GM12872 (cell line): Measurements from ENCODE around the gene FOXO1.

Source experiments
- TF ChIP-seq, protein P1 (sequence below): IDR thresholded peaks from 3 replicates; pipeline ENCODE4 v1.5.1; 2011; ENCODE audit warnings: low read depth, mild to moderate bottlenecking, low read length, moderate library complexity; ENCODE audit not compliant: insufficient read depth

The FOXO1 gene

DNA sequence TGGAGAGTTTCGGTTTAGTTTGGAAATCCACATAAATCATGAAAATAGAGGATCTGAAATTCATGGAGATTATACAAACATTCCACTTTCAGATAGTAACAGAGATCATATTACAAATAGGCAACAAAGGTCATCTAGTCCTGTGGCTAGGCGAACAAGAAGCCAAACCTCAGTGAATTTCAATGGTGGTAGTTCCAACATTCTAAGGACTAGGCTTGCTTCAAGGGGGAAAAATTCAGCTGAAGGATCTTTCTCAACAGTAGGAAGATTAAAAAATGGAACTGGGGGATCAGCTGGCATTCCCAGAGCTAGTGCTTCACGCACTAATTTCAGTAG, 47.0 kb downstream of the FOXO1 start:
- TF ChIP-seq, protein P1, sequence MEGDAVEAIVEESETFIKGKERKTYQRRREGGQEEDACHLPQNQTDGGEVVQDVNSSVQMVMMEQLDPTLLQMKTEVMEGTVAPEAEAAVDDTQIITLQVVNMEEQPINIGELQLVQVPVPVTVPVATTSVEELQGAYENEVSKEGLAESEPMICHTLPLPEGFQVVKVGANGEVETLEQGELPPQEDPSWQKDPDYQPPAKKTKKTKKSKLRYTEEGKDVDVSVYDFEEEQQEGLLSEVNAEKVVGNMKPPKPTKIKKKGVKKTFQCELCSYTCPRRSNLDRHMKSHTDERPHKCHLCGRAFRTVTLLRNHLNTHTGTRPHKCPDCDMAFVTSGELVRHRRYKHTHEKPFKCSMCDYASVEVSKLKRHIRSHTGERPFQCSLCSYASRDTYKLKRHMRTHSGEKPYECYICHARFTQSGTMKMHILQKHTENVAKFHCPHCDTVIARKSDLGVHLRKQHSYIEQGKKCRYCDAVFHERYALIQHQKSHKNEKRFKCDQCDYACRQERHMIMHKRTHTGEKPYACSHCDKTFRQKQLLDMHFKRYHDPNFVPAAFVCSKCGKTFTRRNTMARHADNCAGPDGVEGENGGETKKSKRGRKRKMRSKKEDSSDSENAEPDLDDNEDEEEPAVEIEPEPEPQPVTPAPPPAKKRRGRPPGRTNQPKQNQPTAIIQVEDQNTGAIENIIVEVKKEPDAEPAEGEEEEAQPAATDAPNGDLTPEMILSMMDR, result no peak

DNA sequence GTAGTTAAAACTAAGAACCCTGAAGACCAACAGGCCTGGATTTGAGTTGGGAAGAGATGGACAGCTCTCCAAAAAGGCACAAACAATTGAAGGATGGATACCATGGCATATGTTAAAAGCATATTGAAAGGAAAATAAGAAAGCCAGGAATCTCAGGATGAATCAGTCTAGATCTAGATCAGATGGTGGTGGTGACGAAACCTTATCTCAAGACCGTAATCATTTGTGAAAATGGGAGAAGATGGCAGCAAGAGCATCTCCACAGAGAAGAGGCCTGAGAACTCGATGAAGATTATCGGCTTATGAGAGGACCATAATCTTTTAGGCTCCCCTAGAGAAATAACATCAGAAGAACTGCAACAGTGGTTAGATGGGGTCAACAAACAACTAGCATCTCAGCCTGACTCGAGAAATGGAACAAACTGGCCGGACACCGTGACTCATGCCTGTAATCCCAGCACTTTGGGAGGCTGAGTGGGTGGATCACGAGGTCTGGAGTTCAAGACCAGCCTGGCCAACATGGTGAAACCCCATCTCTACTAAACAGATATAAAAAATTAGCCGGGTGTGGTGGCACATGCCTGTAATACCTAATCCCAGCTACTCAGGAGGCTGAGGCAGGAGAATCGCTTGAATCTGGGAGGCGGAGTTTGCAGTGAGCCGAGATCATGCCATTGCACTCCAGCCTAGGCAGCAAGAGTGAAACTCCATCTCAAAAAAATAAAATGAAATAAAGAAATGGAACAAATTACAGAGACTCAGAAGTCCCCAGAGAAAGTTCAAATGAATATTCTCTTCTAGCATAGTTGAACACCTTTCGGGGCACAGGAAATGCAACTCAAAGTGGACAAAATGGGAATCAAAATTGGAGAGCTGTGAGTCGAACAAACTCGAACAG, 47.6 kb downstream of the FOXO1 start:
- TF ChIP-seq, protein P1, result no peak

GRCh38 chr13:40617801-40618356, 48.6 kb downstream of the FOXO1 start:
- TF ChIP-seq, protein P1, result no peak

DNA sequence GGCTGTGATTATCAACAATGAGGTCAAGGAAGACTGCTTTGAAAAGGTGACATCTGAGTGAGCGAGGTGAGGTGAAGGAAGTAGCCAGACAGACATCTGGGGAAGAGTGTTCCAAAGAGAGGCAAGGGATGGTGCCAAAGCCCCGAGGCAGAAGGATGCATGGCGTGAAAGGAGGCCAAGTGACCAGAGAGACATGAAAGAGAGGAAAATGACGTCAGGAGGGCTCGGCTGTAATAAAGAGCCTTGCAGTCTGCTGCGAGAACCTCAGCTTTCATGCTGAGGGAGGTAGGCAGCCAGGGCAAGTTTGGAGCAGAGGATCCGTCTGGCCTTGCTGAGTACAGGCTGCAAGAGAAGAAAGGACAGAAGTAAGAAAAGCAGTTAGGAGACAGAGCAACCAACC, 50.8 kb downstream of the FOXO1 start:
- TF ChIP-seq, protein P1, result no peak

DNA sequence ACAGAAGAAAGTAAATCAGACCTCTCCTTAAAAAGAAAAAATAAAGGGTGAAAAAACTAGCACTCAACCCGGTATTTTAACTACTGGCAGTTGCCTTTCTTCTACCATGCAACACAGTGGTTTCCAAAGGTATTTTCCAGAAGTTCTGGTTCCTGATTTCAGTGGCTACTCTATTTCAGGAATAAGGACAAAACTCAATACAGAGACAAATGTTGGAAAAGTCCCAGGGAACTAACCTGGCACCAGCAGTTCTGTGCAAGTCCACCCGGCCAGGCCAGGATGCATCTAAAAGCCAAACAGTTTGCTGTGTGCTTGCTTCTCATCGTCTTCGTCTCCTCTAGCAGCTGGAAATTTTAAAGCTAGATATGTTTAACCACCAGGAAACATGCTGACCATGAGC, 52.5 kb downstream of the FOXO1 start:
- TF ChIP-seq, protein P1, result no peak

DNA sequence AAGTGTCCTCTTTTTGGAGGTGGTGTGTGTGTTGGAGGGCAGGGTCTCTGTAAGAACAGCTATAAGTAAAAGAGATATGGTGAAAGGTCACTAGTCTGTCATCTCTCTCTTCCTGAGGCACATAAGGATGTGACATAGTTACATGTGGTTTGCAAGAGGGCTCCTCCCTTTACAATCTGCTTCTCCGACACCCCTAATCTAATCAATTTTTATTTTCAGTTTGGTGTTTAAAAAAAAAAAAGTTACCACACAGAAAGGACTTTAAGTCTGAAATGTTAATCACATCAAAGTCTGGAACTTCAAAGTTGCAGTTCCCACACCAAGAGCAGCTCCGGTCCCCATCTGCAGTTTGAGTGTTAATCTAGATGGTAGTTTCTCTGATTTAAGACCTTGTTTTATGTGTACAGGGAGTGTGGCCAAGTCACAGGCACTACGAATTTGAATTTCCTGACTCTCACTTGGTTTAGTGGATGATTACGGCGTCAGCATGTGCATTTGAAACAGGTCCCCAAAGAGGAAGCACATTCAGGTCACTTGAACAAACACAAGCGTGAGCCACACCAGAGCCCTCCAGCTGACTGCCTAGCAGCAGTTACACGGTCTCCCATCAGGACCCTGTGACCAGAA, 53.1 kb downstream of the FOXO1 start:
- TF ChIP-seq, protein P1, result no peak

- TF ChIP-seq, protein P1, result no peak
Observed at GRCh38 chr13:40612041-40612440, 54.4 kb downstream of the FOXO1 start.
